T-helper 22 cell (primary cell): Measurements from ENCODE around the gene SH2D1A.
"Not testable (repeated sequence)": the region's sequence is repeated elsewhere in the genome, so short reads cannot be mapped to it uniquely, and the experiment has no call there.

ENCODE experiments used
- DNase-seq: peaks from one replicate; pipeline ENCODE4 v3.0.0-alpha.2; 2020; ENCODE audit warnings: low read depth

Gene SH2D1A

GRCh38 chrX:124354648-124355047 lies 8.3 kb downstream of the SH2D1A start:
- no peak for DNase-seq

GRCh38 chrX:124358800-124359383 lies 12.5 kb downstream of the SH2D1A start:
- no peak for DNase-seq

GRCh38 chrX:124362072-124362471 lies 15.7 kb downstream of the SH2D1A start:
- DNase-seq, result no peak

GRCh38 chrX:124362761-124363160 lies 16.4 kb downstream of the SH2D1A start:
- DNase-seq, result no peak

- no peak for DNase-seq
These were observed 23.4 kb downstream of the SH2D1A start for GRCh38 chrX:124369722-124370121.

- DNase-seq, result no peak
These were observed 27.0 kb downstream of the SH2D1A start for GRCh38 chrX:124373348-124373747.

- DNase-seq, result no peak
These were observed 32.3 kb downstream of the SH2D1A start for GRCh38 chrX:124378643-124379042.

GRCh38 chrX:124383354-124383753 lies 37.0 kb downstream of the SH2D1A start:
- DNase-seq, result no peak

- DNase-seq, result no peak
These were observed 40.0 kb downstream of the SH2D1A start for GRCh38 chrX:124386401-124386800.

- DNase-seq, result peak; percentile 3
These were observed 42.2 kb downstream of the SH2D1A start for GRCh38 chrX:124388562-124388961.

GRCh38 chrX:124392794-124393193 lies 46.4 kb downstream of the SH2D1A start:
- no peak for DNase-seq

GRCh38 chrX:124393238-124393637 lies 46.9 kb downstream of the SH2D1A start:
- DNase-seq, result no peak

GRCh38 chrX:124393659-124394058 lies 47.3 kb downstream of the SH2D1A start:
- no peak for DNase-seq

- DNase-seq, result no peak
These were observed 49.0 kb downstream of the SH2D1A start for GRCh38 chrX:124395145-124395880.

- DNase-seq, result no peak
These were observed 55.3 kb downstream of the SH2D1A start for GRCh38 chrX:124401696-124402095.

- DNase-seq, result no peak
These were observed 59.5 kb downstream of the SH2D1A start for GRCh38 chrX:124405868-124406267.

GRCh38 chrX:124406294-124407014 lies 60.1 kb downstream of the SH2D1A start:
- DNase-seq, result peak; percentile 1

GRCh38 chrX:124407226-124407625 lies 60.9 kb downstream of the SH2D1A start:
- DNase-seq, result no peak

GRCh38 chrX:124408380-124408779 lies 62.0 kb downstream of the SH2D1A start:
- DNase-seq, result not testable (repeated sequence)

- no peak for DNase-seq
These were observed 66.9 kb downstream of the SH2D1A start for GRCh38 chrX:124413244-124413643.

GRCh38 chrX:124414281-124414680 lies 67.9 kb downstream of the SH2D1A start:
- DNase-seq, result no peak

- no peak for DNase-seq
These were observed 68.9 kb downstream of the SH2D1A start for GRCh38 chrX:124415115-124415800.
